D721Med (cell line): ENCODE measurements around the gene HLA-DQB1.
"Not testable (repeated sequence)": the region's sequence is repeated elsewhere in the genome, so short reads cannot be mapped to it uniquely, and the experiment has no call there.

Source experiments
- DNase-seq: peaks from one replicate; pipeline ENCODE4 v3.0.0; 2011; ENCODE audit warnings: low spot score; ENCODE audit not compliant: insufficient read length
- FAIRE-seq: peaks from 2 replicates; lab custom pipeline; 2011; peaks lifted over from hg19 to GRCh38; lab: Jason Lieb, UNC
- CTCF ChIP-seq: IDR thresholded peaks from 2 replicates; pipeline ENCODE4 v1.5.1; 2012; ENCODE audit warnings: mild to moderate bottlenecking, control low read depth; ENCODE audit not compliant: insufficient read depth; ENCODE audit errors: missing control alignments

Gene HLA-DQB1

GRCh38 chr6:32642720-32643106, 23.7 kb downstream of the HLA-DQB1 start:
- FAIRE-seq (no peak), DNase-seq (no peak)
- no peak for TF ChIP-seq CTCF

GRCh38 chr6:32641785-32642719, 24.4 kb downstream of the HLA-DQB1 start:
- not testable (repeated sequence) for DNase-seq, FAIRE-seq

GRCh38 chr6:32641122-32641521, 25.3 kb downstream of the HLA-DQB1 start:
- TF ChIP-seq CTCF = no peak
- FAIRE-seq (no peak), DNase-seq (no peak)

GRCh38 chr6:32639440-32640394, 26.7 kb downstream of the HLA-DQB1 start:
- TF ChIP-seq CTCF = no peak
- DNase-seq (no peak), FAIRE-seq (no peak)

- TF ChIP-seq CTCF = no peak
- no peak for FAIRE-seq
- no peak for DNase-seq
These were observed 27.8 kb downstream of the HLA-DQB1 start for GRCh38 chr6:32638532-32639219.

GRCh38 chr6:32637883-32638282, 28.6 kb downstream of the HLA-DQB1 start:
- no peak for FAIRE-seq
- no peak for DNase-seq
- TF ChIP-seq CTCF = no peak
